HepG2 (cell line): Measurements from ENCODE around the gene LTK. TPM values are rescaled to one million over a fixed set of nuclear protein-coding genes. Genes with fewer than 3 reads are reported as not detected.
A peak's percentile ranks its signal among the peaks of the same experiment; 100 is the strongest.

Experiments used
- ATAC-seq: fragments of 200-7000 bp; cut with Tn5 transposase; 3 replicates; pipeline ENCODE4 v1.9.1; 2020; ENCODE audit warnings: mild to moderate bottlenecking, moderate library complexity
- BruUV-seq: library from RNA; stranded (reverse); fragments of 400-500 nt; replicated peaks from 2 replicates; lab custom pipeline; 2021; lab: Mats Ljungman, UMichigan
- CTCF ChIA-PET: fragments of 300-600 bp; formaldehyde crosslinking; extraction: SDS; loops from one replicate; lab custom pipeline; 2021; ENCODE audit warnings: low total read pairs, inconsistent platforms, low intra/inter-chr PET ratio; lab: Yijun Ruan, JAX
- POLR2A ChIA-PET: fragments of 350-600 bp; sonication (Branson Sonifier 250); formaldehyde crosslinking; loops from one replicate; lab custom pipeline; 2020; ENCODE audit warnings: antibody characterized with exemption, inconsistent platforms; lab: Yijun Ruan, JAX
- DNase-seq: peaks from one replicate; pipeline ENCODE4 v3.0.0-alpha.2; 2015; ENCODE audit warnings: low spot score
- FAIRE-seq: peaks from 3 replicates; lab custom pipeline; 2011; peaks lifted over from hg19 to GRCh38; lab: Jason Lieb, UNC
- H2AFZ ChIP-seq: one replicate; pipeline ENCODE4 v1.6.1; 2011; ENCODE audit warnings: low read length, inconsistent platforms
- H3K27ac ChIP-seq: fragments of 300-600 bp; 3 replicates; pipeline ENCODE4 v1.8.0; 2011; ENCODE audit warnings: mixed run types, mild to moderate bottlenecking, mixed read lengths, low read length, inconsistent platforms; ENCODE audit not compliant: insufficient read depth; ENCODE audit errors: extremely low read length
- H3K27me3 ChIP-seq, 2 experiments: fragments of 200-600 bp in 1 of 2; 2 replicates in 1 of 2; 3 replicates in 1 of 2; pipeline versions ENCODE4 v1.6.0 to v1.8.0; 2011; ENCODE audit warnings: low read length in 2 of 2, mild to moderate bottlenecking in 2 of 2, moderate library complexity in 2 of 2, inconsistent platforms in 1 of 2; ENCODE audit not compliant: insufficient read depth in 2 of 2, control insufficient read depth in 1 of 2
- H3K36me3 ChIP-seq, 2 experiments: fragments of 200-600 bp in 1 of 2; replicated peaks in 1 of 2; 2 replicates in 1 of 2; 3 replicates in 1 of 2; pipeline versions ENCODE4 v1.5.1 to v1.8.0; 2011; ENCODE audit warnings: low read length in 2 of 2, inconsistent platforms in 1 of 2; ENCODE audit not compliant: insufficient read depth in 2 of 2, control insufficient read depth in 1 of 2
- H3K4me1 ChIP-seq: 2 replicates; pipeline ENCODE4 v1.5.1; 2012; ENCODE audit warnings: low read length, inconsistent platforms; ENCODE audit not compliant: insufficient read depth
- H3K4me2 ChIP-seq: 2 replicates; pipeline ENCODE4 v1.6.0; 2011; ENCODE audit warnings: low read depth, low read length, inconsistent platforms
- H3K4me3 ChIP-seq, 3 experiments: fragments of 200-600 bp in 1 of 3; sonication (generic), shearing (Covaris generic) in 1 of 3; replicated peaks in 1 of 3; 2 replicates each; pipeline ENCODE4 v1.5.1; 2011 to 2016; ENCODE audit warnings: low read length in 3 of 3, inconsistent platforms in 2 of 3, low read depth in 2 of 3, mild to moderate bottlenecking in 2 of 3, control low read depth in 1 of 3, mixed read lengths in 1 of 3; ENCODE audit not compliant: insufficient read depth in 1 of 3
- H3K79me2 ChIP-seq: one replicate; pipeline ENCODE4 v1.6.1; 2011; ENCODE audit warnings: low read length, inconsistent platforms; ENCODE audit not compliant: insufficient read depth
- H3K9ac ChIP-seq: 2 replicates; pipeline ENCODE4 v1.6.0; 2011; ENCODE audit warnings: mild to moderate bottlenecking, low read depth, low read length, inconsistent platforms; ENCODE audit not compliant: insufficient read depth
- H3K9me3 ChIP-seq: 2 replicates; pipeline ENCODE4 v1.5.1; 2012; ENCODE audit warnings: mild to moderate bottlenecking, low read length
- H4K20me1 ChIP-seq: 2 replicates; pipeline ENCODE4 v1.6.0; 2011; ENCODE audit warnings: inconsistent platforms, mild to moderate bottlenecking, low read length, moderate library complexity; ENCODE audit not compliant: insufficient read depth
- GTF3A ChIP-seq: sonication (generic); formaldehyde crosslinking; conservative IDR thresholded peaks from 2 replicates; pipeline ENCODE4 v1.4.0; 2020; ENCODE audit warnings: mild to moderate bottlenecking, missing genetic modification reagents
- KDM2A ChIP-seq: sonication (generic); formaldehyde crosslinking; IDR thresholded peaks from 2 replicates; pipeline ENCODE4 v1.4.0; 2020; ENCODE audit warnings: low read depth, missing genetic modification reagents, borderline replicate concordance
- SMARCE1 ChIP-seq: fragments of 450-650 bp; IDR thresholded peaks from 2 replicates; pipeline ENCODE4 v1.6.1; 2017; ENCODE audit warnings: borderline replicate concordance
- WGBS: methylation state at CpG from one replicate; pipeline ENCODE4 v1.1.6; 2017; ENCODE audit warnings: low lambda C conversion rate; 5-methylcytosine and 5-hydroxymethylcytosine counted together
- in situ Hi-C: cut with HindIII; loops from 2 replicates; pipeline ENCODE4 v1.10.0; 2017; ENCODE audit warnings: low pct_unique_long_range_greater_than_20kb; ENCODE audit not compliant: extremely low pct_ligation_motif_present
- intact Hi-C: fragments of 100-400 bp; cut with micrococcal nuclease; formaldehyde crosslinking; loops from one replicate; pipeline ENCODE4 v1.10.0; 2022; ENCODE audit not compliant: unreplicated experiment
- polyA plus RNA-seq, 8 experiments: library from polyadenylated mRNA; depleted of rRNA in 3 of 8; stranded (reverse) in 7 of 8; unstranded in 1 of 8; fragments of >200 nt; fragmentation: Illumina TruSeq in 4 of 8; extraction: Trizol in 4 of 8; gene quantifications; 2 replicates each; pipeline versions ENCODE4 v1.2.1 to v1.2.3, GENCODE V29; 2011 to 2016; ENCODE audit warnings: low read depth in 4 of 8, missing spikeins in 1 of 8, mixed read lengths in 1 of 8; ENCODE audit not compliant: insufficient read depth in 1 of 8
- total RNA-seq, 5 experiments: library from RNA; depleted of rRNA; stranded (reverse); fragments of >200 nt; fragmentation: Illumina TruSeq; extraction: Trizol; gene quantifications; 2 replicates each; pipeline ENCODE4 v1.2.3, GENCODE V29; 2016; ENCODE audit warnings: low read depth in 1 of 5
- TF ChIP-seq, protein P1 (sequence below): sonication (generic); formaldehyde crosslinking; IDR thresholded peaks from 2 replicates; pipeline ENCODE4 v1.4.0; 2020; ENCODE audit warnings: missing genetic modification reagents, borderline replicate concordance
- TF ChIP-seq, protein P2 (sequence below): sonication (generic); formaldehyde crosslinking; IDR thresholded peaks from 2 replicates; pipeline ENCODE4 v1.4.0; 2020; ENCODE audit warnings: missing genetic modification reagents
- TF ChIP-seq, protein P3 (sequence below): sonication (generic); formaldehyde crosslinking; IDR thresholded peaks from 2 replicates; pipeline ENCODE4 v1.4.0; 2020; ENCODE audit warnings: mild to moderate bottlenecking, missing genetic modification reagents
- TF ChIP-seq, protein P4 (sequence below): sonication (generic); formaldehyde crosslinking; IDR thresholded peaks from 2 replicates; pipeline ENCODE4 v1.5.1; 2020; ENCODE audit warnings: mild to moderate bottlenecking, missing genetic modification reagents, moderate library complexity

LTK gene
- total and polyA plus RNA-seq, 2 of the 13 experiments (the other 11 are each of a cell fraction or from before 2014, with no cell fraction given) = 0.01 TPM; not detected in 1

DNA sequence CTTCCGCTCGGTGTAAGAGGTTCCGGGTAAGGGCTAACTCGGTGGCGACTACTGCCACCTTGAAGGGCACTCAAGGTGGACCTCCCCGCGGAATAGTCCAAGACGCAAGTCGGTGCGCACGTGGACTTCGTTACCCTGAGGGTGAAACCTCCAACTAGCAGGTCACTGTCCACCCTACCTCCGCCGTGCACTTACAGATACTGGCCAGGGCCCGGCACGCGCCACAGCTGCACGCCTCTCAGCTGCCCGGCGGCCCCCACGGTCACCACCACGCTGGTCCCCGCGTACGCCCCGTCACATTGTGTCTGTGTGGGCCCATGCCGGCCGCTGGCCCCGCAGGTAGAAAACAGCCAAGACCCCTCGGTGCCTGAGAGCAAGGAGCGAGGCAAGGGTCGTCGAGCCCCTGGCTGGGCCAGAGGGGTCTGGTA lies 1.1 kb downstream of the LTK start (continued):
- TF ChIP-seq, protein P1, sequence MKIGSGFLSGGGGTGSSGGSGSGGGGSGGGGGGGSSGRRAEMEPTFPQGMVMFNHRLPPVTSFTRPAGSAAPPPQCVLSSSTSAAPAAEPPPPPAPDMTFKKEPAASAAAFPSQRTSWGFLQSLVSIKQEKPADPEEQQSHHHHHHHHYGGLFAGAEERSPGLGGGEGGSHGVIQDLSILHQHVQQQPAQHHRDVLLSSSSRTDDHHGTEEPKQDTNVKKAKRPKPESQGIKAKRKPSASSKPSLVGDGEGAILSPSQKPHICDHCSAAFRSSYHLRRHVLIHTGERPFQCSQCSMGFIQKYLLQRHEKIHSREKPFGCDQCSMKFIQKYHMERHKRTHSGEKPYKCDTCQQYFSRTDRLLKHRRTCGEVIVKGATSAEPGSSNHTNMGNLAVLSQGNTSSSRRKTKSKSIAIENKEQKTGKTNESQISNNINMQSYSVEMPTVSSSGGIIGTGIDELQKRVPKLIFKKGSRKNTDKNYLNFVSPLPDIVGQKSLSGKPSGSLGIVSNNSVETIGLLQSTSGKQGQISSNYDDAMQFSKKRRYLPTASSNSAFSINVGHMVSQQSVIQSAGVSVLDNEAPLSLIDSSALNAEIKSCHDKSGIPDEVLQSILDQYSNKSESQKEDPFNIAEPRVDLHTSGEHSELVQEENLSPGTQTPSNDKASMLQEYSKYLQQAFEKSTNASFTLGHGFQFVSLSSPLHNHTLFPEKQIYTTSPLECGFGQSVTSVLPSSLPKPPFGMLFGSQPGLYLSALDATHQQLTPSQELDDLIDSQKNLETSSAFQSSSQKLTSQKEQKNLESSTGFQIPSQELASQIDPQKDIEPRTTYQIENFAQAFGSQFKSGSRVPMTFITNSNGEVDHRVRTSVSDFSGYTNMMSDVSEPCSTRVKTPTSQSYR (CRISPR knock-in tag) = no peak
- TF ChIP-seq KDM2A = no peak
- TF ChIP-seq, protein P2, sequence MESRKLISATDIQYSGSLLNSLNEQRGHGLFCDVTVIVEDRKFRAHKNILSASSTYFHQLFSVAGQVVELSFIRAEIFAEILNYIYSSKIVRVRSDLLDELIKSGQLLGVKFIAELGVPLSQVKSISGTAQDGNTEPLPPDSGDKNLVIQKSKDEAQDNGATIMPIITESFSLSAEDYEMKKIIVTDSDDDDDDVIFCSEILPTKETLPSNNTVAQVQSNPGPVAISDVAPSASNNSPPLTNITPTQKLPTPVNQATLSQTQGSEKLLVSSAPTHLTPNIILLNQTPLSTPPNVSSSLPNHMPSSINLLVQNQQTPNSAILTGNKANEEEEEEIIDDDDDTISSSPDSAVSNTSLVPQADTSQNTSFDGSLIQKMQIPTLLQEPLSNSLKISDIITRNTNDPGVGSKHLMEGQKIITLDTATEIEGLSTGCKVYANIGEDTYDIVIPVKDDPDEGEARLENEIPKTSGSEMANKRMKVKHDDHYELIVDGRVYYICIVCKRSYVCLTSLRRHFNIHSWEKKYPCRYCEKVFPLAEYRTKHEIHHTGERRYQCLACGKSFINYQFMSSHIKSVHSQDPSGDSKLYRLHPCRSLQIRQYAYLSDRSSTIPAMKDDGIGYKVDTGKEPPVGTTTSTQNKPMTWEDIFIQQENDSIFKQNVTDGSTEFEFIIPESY (CRISPR knock-in tag) = peak; percentile 83; the same call in 1 of the 2 replicates

DNA sequence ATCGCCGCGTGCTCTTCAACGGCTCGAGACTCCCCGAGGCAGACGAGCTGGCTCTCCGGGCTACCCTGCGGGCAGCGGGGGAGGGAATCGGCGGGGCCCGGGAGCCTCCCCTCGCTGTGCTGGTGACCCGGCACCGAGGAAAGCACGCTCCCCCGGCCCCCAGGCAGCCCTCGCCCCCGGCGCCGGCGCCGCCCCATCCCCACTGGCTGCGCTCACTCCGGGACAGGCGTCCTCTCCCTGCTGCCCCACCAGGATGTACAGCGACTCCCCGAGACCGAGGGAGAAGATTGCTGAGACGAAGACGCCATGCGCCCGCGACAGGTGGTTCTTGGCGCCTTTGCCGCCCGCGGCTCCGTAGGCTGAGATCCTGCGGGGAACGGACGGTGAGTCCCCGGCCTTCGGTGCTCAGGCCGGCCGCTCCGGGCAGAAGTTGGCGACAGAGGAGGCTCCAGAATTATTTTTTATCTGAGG lies 1.7 kb downstream of the LTK start:
- H3K9me3 ChIP-seq = no peaks in the 10 kb centered on the region
- intact Hi-C loops (no loop called here), in situ Hi-C loops (no loop called here)
- H3K4me2 ChIP-seq = peak overlapping the region; percentile 58
- no peak overlapping the region; a peak in 1 of 6 replicates for H3K4me3 ChIP-seq
- 0 out of 2 replicates have a peak, but pooled peaks cover 6% of the 10 kb centered on the region for H3K4me1 ChIP-seq
- ChIA-PET CTCF (no interaction called here), POLR2A (no interaction called here)
- H4K20me1 ChIP-seq = no peaks in the 10 kb centered on the region
- no peak overlapping the region for H3K9ac ChIP-seq
- H3K79me2 ChIP-seq = no peaks in the 10 kb centered on the region
- H2AFZ ChIP-seq = no peak overlapping the region
- TF ChIP-seq, protein P3, sequence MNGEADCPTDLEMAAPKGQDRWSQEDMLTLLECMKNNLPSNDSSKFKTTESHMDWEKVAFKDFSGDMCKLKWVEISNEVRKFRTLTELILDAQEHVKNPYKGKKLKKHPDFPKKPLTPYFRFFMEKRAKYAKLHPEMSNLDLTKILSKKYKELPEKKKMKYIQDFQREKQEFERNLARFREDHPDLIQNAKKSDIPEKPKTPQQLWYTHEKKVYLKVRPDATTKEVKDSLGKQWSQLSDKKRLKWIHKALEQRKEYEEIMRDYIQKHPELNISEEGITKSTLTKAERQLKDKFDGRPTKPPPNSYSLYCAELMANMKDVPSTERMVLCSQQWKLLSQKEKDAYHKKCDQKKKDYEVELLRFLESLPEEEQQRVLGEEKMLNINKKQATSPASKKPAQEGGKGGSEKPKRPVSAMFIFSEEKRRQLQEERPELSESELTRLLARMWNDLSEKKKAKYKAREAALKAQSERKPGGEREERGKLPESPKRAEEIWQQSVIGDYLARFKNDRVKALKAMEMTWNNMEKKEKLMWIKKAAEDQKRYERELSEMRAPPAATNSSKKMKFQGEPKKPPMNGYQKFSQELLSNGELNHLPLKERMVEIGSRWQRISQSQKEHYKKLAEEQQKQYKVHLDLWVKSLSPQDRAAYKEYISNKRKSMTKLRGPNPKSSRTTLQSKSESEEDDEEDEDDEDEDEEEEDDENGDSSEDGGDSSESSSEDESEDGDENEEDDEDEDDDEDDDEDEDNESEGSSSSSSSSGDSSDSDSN (CRISPR knock-in tag) = peak; percentile 25; the same call in 1 of the 2 replicates
- TF ChIP-seq GTF3A (CRISPR knock-in tag) (no peak), SMARCE1 (no peak)
- TF ChIP-seq, protein P4, sequence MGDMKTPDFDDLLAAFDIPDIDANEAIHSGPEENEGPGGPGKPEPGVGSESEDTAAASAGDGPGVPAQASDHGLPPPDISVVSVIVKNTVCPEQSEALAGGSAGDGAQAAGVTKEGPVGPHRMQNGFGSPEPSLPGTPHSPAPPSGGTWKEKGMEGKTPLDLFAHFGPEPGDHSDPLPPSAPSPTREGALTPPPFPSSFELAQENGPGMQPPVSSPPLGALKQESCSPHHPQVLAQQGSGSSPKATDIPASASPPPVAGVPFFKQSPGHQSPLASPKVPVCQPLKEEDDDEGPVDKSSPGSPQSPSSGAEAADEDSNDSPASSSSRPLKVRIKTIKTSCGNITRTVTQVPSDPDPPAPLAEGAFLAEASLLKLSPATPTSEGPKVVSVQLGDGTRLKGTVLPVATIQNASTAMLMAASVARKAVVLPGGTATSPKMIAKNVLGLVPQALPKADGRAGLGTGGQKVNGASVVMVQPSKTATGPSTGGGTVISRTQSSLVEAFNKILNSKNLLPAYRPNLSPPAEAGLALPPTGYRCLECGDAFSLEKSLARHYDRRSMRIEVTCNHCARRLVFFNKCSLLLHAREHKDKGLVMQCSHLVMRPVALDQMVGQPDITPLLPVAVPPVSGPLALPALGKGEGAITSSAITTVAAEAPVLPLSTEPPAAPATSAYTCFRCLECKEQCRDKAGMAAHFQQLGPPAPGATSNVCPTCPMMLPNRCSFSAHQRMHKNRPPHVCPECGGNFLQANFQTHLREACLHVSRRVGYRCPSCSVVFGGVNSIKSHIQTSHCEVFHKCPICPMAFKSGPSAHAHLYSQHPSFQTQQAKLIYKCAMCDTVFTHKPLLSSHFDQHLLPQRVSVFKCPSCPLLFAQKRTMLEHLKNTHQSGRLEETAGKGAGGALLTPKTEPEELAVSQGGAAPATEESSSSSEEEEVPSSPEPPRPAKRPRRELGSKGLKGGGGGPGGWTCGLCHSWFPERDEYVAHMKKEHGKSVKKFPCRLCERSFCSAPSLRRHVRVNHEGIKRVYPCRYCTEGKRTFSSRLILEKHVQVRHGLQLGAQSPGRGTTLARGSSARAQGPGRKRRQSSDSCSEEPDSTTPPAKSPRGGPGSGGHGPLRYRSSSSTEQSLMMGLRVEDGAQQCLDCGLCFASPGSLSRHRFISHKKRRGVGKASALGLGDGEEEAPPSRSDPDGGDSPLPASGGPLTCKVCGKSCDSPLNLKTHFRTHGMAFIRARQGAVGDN (CRISPR knock-in tag) = peak; percentile 34
- FAIRE-seq (no peak), ATAC-seq (peak; percentile 5), DNase-seq (no peak)
- H3K36me3 ChIP-seq = no peaks in the 10 kb centered on the region
- WGBS = 83% methylated on average over 29 of the region's 49 CpGs
- H3K27ac ChIP-seq = no peak overlapping the region
- no TSS peak for BruUV-seq
- H3K27me3 ChIP-seq = peaks cover 0 to 5% of the 10 kb centered on the region in 2 experiments; a peak in 1 of 5 replicates
